Type B pancreatic cell (in vitro differentiated cells): ENCODE results near the gene LMTK2. TPM values are rescaled to one million over a fixed set of nuclear protein-coding genes. Genes with fewer than 3 reads are reported as not detected.
"Not testable (repeated sequence)": the region's sequence is repeated elsewhere in the genome, so short reads cannot be mapped to it uniquely, and the experiment has no call there.

ENCODE experiments used
- DNase-seq: peaks from one replicate; pipeline ENCODE4 v3.0.0; 2021; ENCODE audit warnings: mixed read lengths; ENCODE audit not compliant: unreplicated experiment; ENCODE audit errors: extremely low spot score
- H3K27ac Mint-ChIP-seq: 2 replicates; pipeline ENCODE4 v1.8.0; 2021; ENCODE audit warnings: mild to moderate bottlenecking, mixed read lengths
- H3K27me3 Mint-ChIP-seq: 2 replicates; pipeline ENCODE4 v1.8.0; 2021; ENCODE audit warnings: mixed read lengths
- H3K36me3 Mint-ChIP-seq: 2 replicates; pipeline ENCODE4 v1.8.0; 2021; ENCODE audit warnings: mixed read lengths
- H3K4me1 Mint-ChIP-seq: one replicate; pipeline ENCODE4 v1.8.0; 2021; ENCODE audit warnings: mixed read lengths; ENCODE audit not compliant: unreplicated experiment
- H3K4me3 Mint-ChIP-seq: 2 replicates; pipeline ENCODE4 v1.8.0; 2021; ENCODE audit warnings: mild to moderate bottlenecking, mixed read lengths
- H3K9me3 Mint-ChIP-seq: 2 replicates; pipeline ENCODE4 v1.8.0; 2021; ENCODE audit warnings: mixed read lengths
- CTCF ChIP-seq: fragments of 200-600 bp; sonication (generic); conservative IDR thresholded peaks from 2 replicates; pipeline ENCODE4 v1.5.0; 2021; ENCODE audit warnings: antibody characterized with exemption, mild to moderate bottlenecking
- total RNA-seq: library from RNA; stranded (reverse); gene quantifications from 2 replicates; pipeline ENCODE4 v1.2.1, GENCODE V29; 2021; ENCODE audit warnings: low replicate concordance

The LMTK2 gene
- total RNA-seq, 1 donor from 2014 or later = 20.6 TPM

DNA sequence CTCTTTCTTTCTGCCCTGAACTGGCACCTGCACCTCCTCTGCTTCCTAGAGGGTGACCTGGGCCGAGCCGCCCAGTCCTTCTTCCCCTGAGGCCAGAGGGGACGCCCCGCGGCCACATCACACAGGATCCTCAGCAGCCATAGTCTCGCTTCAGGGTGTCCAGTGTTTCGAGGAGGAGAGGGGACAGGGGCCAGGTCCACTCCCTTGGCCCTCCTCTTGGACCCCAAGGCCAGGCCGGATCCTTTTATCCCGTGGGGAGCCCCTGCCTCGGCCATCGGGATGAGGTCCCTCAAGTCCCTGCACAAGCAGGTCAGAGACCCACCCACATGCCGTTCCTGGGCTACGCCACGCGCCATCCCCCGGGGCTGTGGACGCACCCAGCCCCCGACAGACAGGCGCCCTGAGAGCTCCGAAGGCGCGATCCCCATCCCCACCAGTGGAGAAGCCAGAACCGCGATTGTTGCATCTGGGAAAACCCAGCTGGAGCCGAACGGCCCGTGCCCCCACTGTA, 108.2 kb downstream of the LMTK2 start:
- Mint-ChIP-seq H3K9me3 (no peaks in the 10 kb centered on the region), H3K36me3 (peaks cover 14% of the 10 kb centered on the region), H3K27ac (no peak overlapping the region), H3K4me1 (peaks cover 14% of the 10 kb centered on the region), H3K4me3 (no peak overlapping the region), H3K27me3 (no peaks in the 10 kb centered on the region)
- no peak for DNase-seq
- TF ChIP-seq CTCF = no peak

GRCh38 chr7:98215561-98216495, 109.2 kb downstream of the LMTK2 start:
- Mint-ChIP-seq H3K4me3 (no peak overlapping the region), H3K27me3 (no peaks in the 10 kb centered on the region), H3K9me3 (no peaks in the 10 kb centered on the region), H3K4me1 (peaks cover 14% of the 10 kb centered on the region), H3K36me3 (peaks cover 14% of the 10 kb centered on the region), H3K27ac (no peak overlapping the region)
- no peak for DNase-seq
- no peak for TF ChIP-seq CTCF

DNA sequence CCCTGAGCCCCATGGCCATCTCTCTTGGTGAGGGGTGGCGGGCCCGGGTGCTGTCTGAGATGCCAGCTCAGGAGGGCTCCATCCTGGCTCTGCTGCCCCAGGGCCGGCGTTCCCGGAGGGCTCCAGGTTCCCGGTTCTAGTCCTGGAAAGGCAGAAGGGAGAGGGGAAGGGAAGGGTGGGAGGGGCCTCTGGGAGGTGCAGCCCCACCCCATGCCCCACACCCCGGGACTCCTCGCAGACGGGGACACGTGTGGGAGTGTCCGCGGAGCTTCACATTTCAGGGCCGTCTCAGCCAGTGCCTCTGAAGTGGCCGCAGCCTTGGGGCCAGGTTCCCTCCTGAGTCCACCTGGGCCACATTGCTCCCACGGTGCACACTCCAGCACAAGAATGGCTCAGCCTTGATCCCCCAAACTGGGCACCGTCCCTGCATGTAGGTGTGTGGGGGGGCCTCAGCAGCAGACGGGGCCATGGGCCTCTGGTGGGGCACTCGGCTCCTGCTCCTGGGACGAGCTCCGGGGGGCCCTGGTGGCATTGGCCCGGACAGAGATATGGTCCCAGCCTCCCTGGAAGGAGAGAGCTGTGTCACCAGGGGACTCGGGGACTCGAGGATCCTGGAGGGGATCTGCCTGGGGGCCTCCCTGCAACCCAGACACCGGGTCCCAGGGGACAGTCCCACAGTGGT, 110.4 kb downstream of the LMTK2 start:
- H3K27me3 Mint-ChIP-seq = no peaks in the 10 kb centered on the region
- no peak for DNase-seq
- H3K27ac Mint-ChIP-seq = no peak overlapping the region
- peaks cover 14% of the 10 kb centered on the region for H3K36me3 Mint-ChIP-seq
- H3K4me1 Mint-ChIP-seq = peaks cover 14% of the 10 kb centered on the region
- H3K9me3 Mint-ChIP-seq = no peaks in the 10 kb centered on the region
- no peak for TF ChIP-seq CTCF
- no peak overlapping the region for H3K4me3 Mint-ChIP-seq

- TF ChIP-seq CTCF = no peak
- H3K4me3 Mint-ChIP-seq = peak overlapping the region; percentile 66
- peaks cover 14% of the 10 kb centered on the region for H3K4me1 Mint-ChIP-seq
- no peaks in the 10 kb centered on the region for H3K9me3 Mint-ChIP-seq
- DNase-seq = no peak
- peaks cover 14% of the 10 kb centered on the region for H3K36me3 Mint-ChIP-seq
- H3K27me3 Mint-ChIP-seq = no peaks in the 10 kb centered on the region
- H3K27ac Mint-ChIP-seq = peak overlapping the region; percentile 62
Observed at GRCh38 chr7:98217623-98218582, 111.2 kb downstream of the LMTK2 start.

GRCh38 chr7:98219382-98219781, 112.7 kb downstream of the LMTK2 start:
- H3K9me3 Mint-ChIP-seq, H3K27ac Mint-ChIP-seq, DNase-seq, H3K27me3 Mint-ChIP-seq, H3K4me3 Mint-ChIP-seq: not testable (repeated sequence)
- Mint-ChIP-seq H3K36me3 (peaks cover 14% of the 10 kb centered on the region), H3K4me1 (peaks cover 14% of the 10 kb centered on the region)
